Panc1 (cell line): Measurements from ENCODE around the gene SDCBP2. TPM values are rescaled to one million over a fixed set of nuclear protein-coding genes. Genes with fewer than 3 reads are reported as not detected.

ENCODE experiments used
- ATAC-seq: fragments of 200-7000 bp; cut with Tn5 transposase; 2 replicates; pipeline ENCODE4 v1.9.1; 2020; ENCODE audit warnings: mild to moderate bottlenecking, moderate library complexity
- BruUV-seq: library from RNA; stranded (reverse); fragments of 400-500 nt; replicated peaks from 2 replicates; lab custom pipeline; 2021; lab: Mats Ljungman, UMichigan
- CTCF ChIA-PET: fragments of 300-600 bp; sonication (Branson Sonifier 250); formaldehyde crosslinking; loops from one replicate; lab custom pipeline; 2022; ENCODE audit warnings: antibody characterized with exemption; lab: Charles Lee
- POLR2A ChIA-PET: fragments of 300-600 bp; sonication (Branson Sonifier 250); formaldehyde crosslinking; loops from one replicate; lab custom pipeline; 2022; ENCODE audit warnings: antibody characterized with exemption; lab: Charles Lee
- DNase-seq: peaks from one replicate; pipeline ENCODE4 v3.0.0-alpha.2; 2010; ENCODE audit warnings: low read depth, low spot score
- H3K27ac ChIP-seq: 2 replicates; pipeline ENCODE4 v1.5.1; 2011; ENCODE audit warnings: mild to moderate bottlenecking, low read length, inconsistent platforms
- H3K27me3 ChIP-seq: fragments of 200-500 bp; sonication (Bioruptor generic); 2 replicates; pipeline ENCODE4 v1.6.0; 2014; ENCODE audit warnings: low read length, inconsistent platforms; ENCODE audit not compliant: control insufficient read depth, insufficient read depth
- H3K36me3 ChIP-seq: fragments of 200-500 bp; sonication (Bioruptor generic); 2 replicates; pipeline ENCODE4 v1.5.1; 2014; ENCODE audit warnings: inconsistent platforms, mild to moderate bottlenecking, low read length, moderate library complexity; ENCODE audit not compliant: control insufficient read depth, insufficient read depth
- H3K4me1 ChIP-seq: 2 replicates; pipeline ENCODE4 v1.5.1; 2011; ENCODE audit warnings: inconsistent platforms, mild to moderate bottlenecking, low read length, moderate library complexity; ENCODE audit not compliant: control insufficient read depth, insufficient read depth
- H3K4me3 ChIP-seq, 2 experiments: 2 replicates each; pipeline ENCODE4 v1.5.1; 2011 to 2012; ENCODE audit warnings: low read depth in 2 of 2, low read length in 2 of 2, mild to moderate bottlenecking in 2 of 2, inconsistent platforms in 1 of 2, moderate library complexity in 1 of 2
- H3K9me3 ChIP-seq: fragments of 200-500 bp; sonication (Bioruptor generic); 2 replicates; pipeline ENCODE4 v1.5.1; 2014; ENCODE audit warnings: low read depth, mild to moderate bottlenecking, inconsistent platforms, low read length, moderate library complexity; ENCODE audit not compliant: control insufficient read depth, insufficient read depth
- CTCF ChIP-seq: fragments of 450-650 bp; IDR thresholded peaks from 2 replicates; pipeline ENCODE4 v1.5.1; 2017; ENCODE audit warnings: mild to moderate bottlenecking
- POLR2AphosphoS5 ChIP-seq: IDR thresholded peaks from 2 replicates; pipeline ENCODE4 v1.6.1; 2012; ENCODE audit warnings: mild to moderate bottlenecking, low read depth, low read length, moderate library complexity
- REST ChIP-seq, 2 experiments: IDR thresholded peaks; 2 replicates each; pipeline ENCODE4 v1.6.1; 2011 to 2012; ENCODE audit warnings: low read depth in 2 of 2, control low read depth in 1 of 2, low read length in 1 of 2, mild to moderate bottlenecking in 1 of 2, moderate library complexity in 1 of 2; ENCODE audit not compliant: insufficient read depth in 1 of 2
- SIN3A ChIP-seq: IDR thresholded peaks from 2 replicates; pipeline ENCODE4 v1.6.1; 2012; ENCODE audit warnings: low read depth, mild to moderate bottlenecking, low read length, moderate library complexity, borderline replicate concordance; ENCODE audit not compliant: insufficient read depth
- TCF7L2 ChIP-seq: IDR thresholded peaks from 2 replicates; pipeline ENCODE4 v1.6.1; 2011; ENCODE audit warnings: mild to moderate bottlenecking, low read depth, low read length, inconsistent platforms
- in situ Hi-C: cut with HindIII; loops from 2 replicates; pipeline ENCODE4 v1.10.0; 2016; ENCODE audit warnings: low sequenced_read_pairs, low pct_unique_long_range_greater_than_20kb
- intact Hi-C: fragments of 100-400 bp; cut with micrococcal nuclease; formaldehyde crosslinking; loops from one replicate; pipeline ENCODE4 v1.10.0; 2022; ENCODE audit not compliant: unreplicated experiment
- total RNA-seq: library from RNA; stranded (reverse); gene quantifications from one replicate; pipeline ENCODE4 v1.2.1, GENCODE V29; 2021; ENCODE audit not compliant: unreplicated experiment

SDCBP2 gene
- total RNA-seq, 1 experiment from 2014 or later, result 1.8 TPM

- no peak for DNase-seq
- Histone ChIP-seq H3K27me3 (no peaks in the 10 kb centered on the region), H3K4me1 (peaks cover 10% of the 10 kb centered on the region), H3K27ac (no peak overlapping the region), H3K9me3 (no peaks in the 10 kb centered on the region), H3K36me3 (no peaks in the 10 kb centered on the region), H3K4me3 (no peak overlapping the region)
- TF ChIP-seq TCF7L2, result no peak
- TF ChIP-seq POLR2AphosphoS5, result no peak
- TF ChIP-seq CTCF, result no peak
- TF ChIP-seq SIN3A, result no peak
- no peak for TF ChIP-seq REST (IDR thresholded peaks at IDR 0.05; ENCODE audit: insufficient read depth in 1 of 2, low read depth in 2 of 2, low read length in 1 of 2)
- CTCF ChIA-PET, result no interaction called here
- no TSS peak for BruUV-seq
- POLR2A ChIA-PET, result no interaction called here
- in situ Hi-C loops (no loop called here), intact Hi-C loops (no loop called here)
- ATAC-seq, result no peak
These were observed 9.5 kb downstream of the SDCBP2 start for GRCh38 chr20:1319462-1319861.

- POLR2A ChIA-PET, result no interaction called here
- no peaks in the 10 kb centered on the region for H3K36me3 ChIP-seq
- no peak for DNase-seq
- peaks cover 6% of the 10 kb centered on the region for H3K4me1 ChIP-seq
- TF ChIP-seq REST (IDR thresholded peaks at IDR 0.05; ENCODE audit: insufficient read depth in 1 of 2, low read depth in 2 of 2, low read length in 1 of 2) (no peak), POLR2AphosphoS5 (no peak), SIN3A (no peak), TCF7L2 (no peak), CTCF (no peak)
- H3K27ac ChIP-seq, result no peak overlapping the region
- CTCF ChIA-PET, result no interaction called here
- BruUV-seq, result no TSS peak
- H3K9me3 ChIP-seq, result no peaks in the 10 kb centered on the region
- ATAC-seq, result no peak
- no peaks in the 10 kb centered on the region for H3K27me3 ChIP-seq
- no peak overlapping the region for H3K4me3 ChIP-seq
- in situ Hi-C loops (no loop called here), intact Hi-C loops (no loop called here)
These were observed 9.9 kb downstream of the SDCBP2 start for GRCh38 chr20:1319051-1319450.
